HG03571 (cell line): ENCODE results near the gene CDK17.
"Not testable (repeated sequence)": the region's sequence is repeated elsewhere in the genome, so short reads cannot be mapped to it uniquely, and the experiment has no call there.

Source experiments
- ATAC-seq: cut with Tn5 transposase; IDR thresholded peaks from one replicate; pipeline ENCODE4 v1.9.1; 2021; ENCODE audit not compliant: unreplicated experiment

CDK17 gene

GRCh38 chr12:96399919-96400630 is at the start of gene CDK17:
TSS of gene CDK17 (minus strand) at chr12:96400439. CDS start at chr12:96334836, 65,603 bp downstream.
- peak; percentile 47 for ATAC-seq

DNA sequence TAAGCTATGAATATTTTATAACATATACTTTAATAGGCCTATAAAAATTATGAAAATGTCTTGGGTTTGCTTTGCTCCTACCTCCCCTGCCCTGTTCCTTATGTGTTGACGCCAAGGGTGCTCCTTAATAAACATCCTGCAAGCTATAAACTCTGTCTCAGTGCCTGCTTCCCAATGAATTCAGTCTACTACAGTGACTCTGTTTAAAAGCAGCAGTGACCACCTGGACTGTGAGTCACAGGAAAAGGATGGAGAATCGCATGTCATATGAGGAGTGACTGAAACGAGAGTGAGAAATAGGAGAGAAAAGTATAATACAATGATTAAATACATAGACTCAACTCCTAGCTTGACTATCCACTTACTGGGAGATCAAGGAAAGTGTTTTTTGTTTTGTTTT is 48.1 kb upstream of the CDK17 start:
- no peak for ATAC-seq

DNA sequence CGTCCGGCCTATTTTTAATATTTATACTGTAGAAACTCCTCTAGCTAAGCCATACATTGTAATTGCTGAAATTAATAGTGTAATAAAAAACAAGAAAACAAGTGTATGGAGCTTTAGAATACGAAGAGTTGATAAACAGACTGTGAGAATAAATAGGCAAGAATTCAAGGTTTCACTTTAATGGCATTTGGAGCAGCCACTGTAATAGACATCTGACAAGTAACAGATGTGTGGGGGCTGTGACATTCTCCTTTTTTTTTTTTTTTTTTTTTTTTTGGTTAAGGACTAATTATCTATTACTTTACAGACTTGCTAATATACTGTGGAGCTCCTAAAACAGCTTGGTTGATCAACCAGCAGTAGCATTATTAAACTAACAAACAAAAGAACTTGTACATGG is 47.0 kb upstream of the CDK17 start:
- ATAC-seq, result no peak

DNA sequence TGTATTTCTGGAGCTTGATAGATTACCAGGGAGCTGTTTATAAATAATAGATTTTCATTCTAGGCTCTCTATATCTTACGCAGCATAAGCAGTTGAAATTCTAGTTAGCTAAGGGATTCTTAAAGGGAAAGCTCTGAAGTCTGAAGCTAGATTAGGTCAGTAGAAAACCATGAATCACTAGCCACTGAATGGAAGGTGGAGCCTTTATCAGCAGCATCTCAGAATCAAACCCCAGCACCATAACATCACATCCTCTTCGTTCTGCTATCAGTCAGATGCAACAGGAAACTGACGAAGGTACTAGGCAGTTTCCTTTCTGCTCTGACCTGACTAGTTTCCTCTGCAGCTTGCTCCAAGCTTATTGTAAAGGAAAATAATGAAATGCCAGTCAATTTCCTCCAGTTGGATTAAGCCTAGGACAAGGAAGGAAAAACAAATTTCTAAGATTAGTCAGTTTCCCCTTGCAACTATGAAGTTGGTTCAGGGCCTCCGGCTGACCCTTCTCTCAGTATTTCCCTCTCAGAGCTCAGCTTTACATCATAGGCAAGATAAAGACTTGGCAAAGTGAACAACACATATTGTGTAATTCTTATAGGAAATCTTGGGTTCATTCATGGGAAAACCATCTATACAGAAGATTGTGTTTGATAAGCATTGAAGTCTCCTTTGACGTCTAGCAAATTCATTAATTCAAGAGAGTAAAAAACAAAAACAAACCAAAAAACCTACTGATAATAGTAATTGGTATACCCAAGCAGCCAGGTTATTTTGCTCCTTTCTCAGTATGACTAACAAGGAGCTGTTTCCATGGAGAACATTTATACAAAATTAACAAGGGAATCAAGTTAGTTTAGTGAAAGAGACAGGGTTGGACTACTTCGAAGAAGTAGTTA is 45.7 kb upstream of the CDK17 start:
- peak; percentile 99 for ATAC-seq

DNA sequence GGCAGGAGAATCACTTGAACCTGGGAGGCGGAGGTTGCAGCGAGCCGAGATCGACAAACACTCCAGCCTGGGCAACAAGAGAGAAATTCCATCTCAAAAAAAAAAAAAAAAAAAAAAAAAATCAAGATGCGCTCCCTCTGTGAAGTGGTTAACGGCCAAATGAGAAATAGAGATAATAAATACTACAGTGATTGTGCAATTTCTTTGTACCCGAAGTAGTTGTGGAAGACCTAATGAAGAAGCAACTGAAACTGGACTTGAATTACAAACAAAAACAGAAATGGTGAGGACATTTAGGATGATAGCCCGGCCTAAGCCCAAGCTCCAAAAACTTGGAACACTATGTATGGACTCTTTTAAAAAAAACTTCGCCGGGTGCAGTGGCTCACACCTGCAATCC is 44.2 kb upstream of the CDK17 start:
- ATAC-seq, result no peak

- ATAC-seq, result no peak
These were observed 42.7 kb upstream of the CDK17 start for GRCh38 chr12:96442906-96443305.

- ATAC-seq, result no peak
These were observed 41.6 kb upstream of the CDK17 start for GRCh38 chr12:96441816-96442215.

GRCh38 chr12:96438330-96438729 is 38.1 kb upstream of the CDK17 start:
- ATAC-seq, result no peak

- ATAC-seq, result no peak
These were observed 36.9 kb upstream of the CDK17 start for GRCh38 chr12:96437171-96437445.

GRCh38 chr12:96436366-96437170 is 36.3 kb upstream of the CDK17 start:
- no peak for ATAC-seq

GRCh38 chr12:96434107-96434506 is 33.9 kb upstream of the CDK17 start:
- no peak for ATAC-seq

DNA sequence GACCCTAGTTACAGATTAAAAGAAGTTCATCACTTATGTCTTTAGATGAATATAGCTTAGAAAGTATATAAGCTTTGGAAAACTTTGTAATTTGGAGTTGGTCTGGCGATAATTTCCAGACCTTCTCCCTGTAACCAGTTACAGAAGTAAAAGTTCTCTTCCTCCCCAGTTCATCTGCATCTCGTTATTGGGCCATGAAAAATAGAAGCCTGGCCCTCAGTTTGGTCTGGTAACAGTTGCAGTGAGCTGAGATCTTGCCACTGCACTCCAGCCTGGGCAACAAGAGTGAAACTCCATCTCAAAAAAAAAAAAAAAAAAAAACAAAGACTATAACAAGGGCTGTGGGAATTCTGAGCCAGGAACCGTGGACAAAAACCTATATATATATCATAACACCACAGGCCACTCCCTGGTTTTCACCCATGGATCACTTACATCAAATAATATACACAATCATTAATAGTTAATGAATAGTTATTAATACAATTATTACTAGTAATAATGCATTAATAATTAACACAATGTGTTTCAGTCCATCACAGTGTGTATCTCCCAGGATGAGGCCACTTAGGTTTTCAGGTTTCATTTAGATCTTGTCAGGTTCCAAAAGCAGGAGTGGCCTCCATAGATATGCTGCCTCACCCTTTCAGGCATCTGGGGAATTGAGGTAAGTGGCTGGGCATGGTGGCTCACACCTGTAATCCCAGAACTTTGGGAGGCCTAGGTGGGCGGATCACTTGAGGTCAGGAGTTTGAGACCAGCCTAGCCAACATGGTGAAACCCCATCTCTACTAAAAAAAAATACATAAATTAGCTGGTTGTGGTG is 32.5 kb upstream of the CDK17 start:
- ATAC-seq, result not testable (repeated sequence)

DNA sequence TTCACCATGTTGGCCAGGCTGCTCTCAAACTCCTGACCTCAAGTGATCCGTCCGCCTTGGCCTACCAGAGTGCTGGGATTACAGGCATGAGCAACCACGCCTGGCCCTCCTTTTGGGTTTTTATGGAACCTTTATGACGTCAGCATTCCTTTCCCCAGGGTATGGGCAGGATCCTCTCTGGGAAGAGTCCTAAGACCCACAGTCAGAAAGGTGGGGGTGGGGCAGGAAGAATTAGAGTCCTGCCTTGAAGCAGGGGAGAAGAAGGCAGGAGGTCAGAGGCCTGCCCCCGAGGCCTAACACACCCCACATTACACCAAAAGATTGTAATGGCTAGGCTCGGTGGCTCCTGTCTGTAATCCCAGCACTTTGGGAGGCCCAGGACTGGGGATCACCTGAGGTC is 30.8 kb upstream of the CDK17 start:
- ATAC-seq, result no peak

DNA sequence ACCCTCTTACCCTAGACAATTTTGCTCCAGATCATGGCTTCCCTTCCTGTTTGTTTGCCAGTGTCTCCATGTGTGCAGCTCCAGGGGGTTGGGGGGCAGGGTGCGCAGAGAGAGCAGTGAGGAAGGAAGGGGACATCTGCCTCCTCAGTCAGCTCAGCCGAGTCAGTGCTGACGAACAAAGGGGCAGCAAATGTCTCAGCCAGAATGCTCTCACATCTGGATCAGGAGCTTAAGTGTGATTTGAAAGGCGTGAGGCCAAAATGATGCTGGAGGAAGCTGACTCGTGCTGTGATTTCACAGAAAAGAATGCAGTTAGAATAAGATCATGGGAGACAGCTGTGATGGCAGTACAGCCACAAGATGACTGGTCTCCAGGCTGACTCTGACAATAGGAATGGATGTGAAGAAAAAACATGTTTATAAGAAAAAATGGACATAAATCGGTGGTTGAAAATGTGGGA is 27.1 kb upstream of the CDK17 start:
- ATAC-seq, result no peak

GRCh38 chr12:96425951-96426350 is 25.7 kb upstream of the CDK17 start:
- ATAC-seq, result no peak

GRCh38 chr12:96425321-96425720 is 25.1 kb upstream of the CDK17 start:
- no peak for ATAC-seq

- ATAC-seq, result no peak
These were observed 24.4 kb upstream of the CDK17 start for GRCh38 chr12:96424601-96425000.

DNA sequence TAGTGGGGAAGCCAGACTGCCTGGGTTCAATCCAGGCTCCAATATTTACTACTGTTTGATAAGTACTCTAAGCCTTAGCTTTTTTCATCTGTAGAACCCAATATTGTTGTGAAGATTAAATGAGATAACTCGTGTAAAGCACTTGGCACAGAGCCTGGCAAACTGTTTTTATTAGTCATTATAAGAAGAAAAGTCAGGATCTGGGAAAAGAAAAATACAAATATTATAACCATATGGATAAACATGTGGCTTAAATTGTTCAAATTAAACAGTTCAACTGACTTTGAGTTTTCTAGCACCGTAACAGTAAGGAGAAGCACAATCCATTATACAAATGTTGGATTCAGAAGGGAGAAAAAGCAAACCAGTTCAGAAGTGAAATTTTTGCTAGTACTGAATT is 22.0 kb upstream of the CDK17 start:
- ATAC-seq, result no peak

DNA sequence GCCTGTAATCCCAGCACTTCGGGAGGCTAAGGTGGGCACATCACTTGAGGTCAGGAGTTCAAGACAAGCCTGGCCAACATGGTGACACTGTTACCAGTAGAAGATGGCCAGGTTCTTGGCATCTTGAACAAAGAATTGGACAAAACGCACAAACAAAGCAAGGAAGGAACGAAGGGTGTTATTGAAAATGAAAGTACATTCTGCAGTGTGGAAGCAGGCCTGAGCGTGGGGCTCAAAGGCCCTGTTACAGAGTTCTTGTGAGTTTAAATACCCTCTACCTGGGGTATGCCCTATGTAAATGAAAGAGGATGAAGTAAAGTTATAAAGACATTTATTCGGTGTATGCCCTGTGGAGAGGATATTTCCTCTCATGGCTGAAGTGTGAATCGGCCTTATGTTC is 20.8 kb upstream of the CDK17 start:
- ATAC-seq, result no peak

DNA sequence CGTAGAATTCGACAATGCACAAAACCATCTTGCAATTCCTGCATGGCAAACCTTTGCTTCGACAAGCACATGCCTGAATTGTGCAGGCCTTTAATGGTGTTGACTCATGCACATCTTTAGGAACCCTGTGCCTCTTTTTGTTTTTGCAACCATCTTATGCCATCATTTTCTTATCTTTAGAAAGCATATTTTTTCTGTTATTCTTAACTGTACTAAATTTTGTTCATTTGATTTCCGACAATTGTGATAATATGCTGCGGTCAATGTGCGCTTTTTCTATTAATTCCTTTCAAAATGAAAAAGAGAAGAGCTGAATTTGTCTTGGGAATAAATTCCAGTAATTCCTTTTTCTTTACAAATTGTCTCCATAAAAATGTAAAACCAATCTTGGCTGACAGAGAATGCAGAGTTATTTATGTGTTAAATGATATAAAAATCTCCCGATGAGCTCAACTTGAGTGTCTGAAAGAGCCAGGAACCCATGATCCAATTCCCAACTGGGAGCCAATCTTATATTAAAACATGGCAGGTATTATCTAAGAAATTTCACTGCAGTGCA is 20.1 kb upstream of the CDK17 start:
- no peak for ATAC-seq
